Measurements from ENCODE around the gene PIGK. TPM values are rescaled to one million over a fixed set of nuclear protein-coding genes. Genes with fewer than 3 reads are reported as not detected.
A peak's percentile ranks its signal among the peaks of the same experiment; 100 is the strongest.

PIGK gene
- total and polyA plus RNA-seq, 9 donors, result 20.0 to 34.5 (median 23.9) TPM

DNA sequence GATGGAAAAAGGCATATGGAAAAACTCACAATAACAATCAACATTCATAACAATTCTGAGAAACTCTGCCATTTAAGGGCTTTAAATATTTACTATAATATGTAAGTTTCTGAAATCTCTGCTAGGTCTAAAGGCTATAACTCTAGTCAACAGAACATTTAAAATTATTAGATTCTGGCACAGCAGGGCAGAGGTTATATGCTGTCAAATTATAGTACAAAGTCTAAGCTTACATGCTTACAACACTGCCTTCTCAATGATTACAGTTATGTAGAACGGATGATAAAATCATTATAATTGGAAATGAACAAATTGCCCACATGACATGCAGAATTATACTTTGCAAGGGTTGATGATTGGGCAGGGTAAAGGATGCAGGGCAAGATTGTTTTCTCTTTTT, 97.7 kb downstream of the PIGK start:
- no peaks in the 10 kb centered on the region for H3K27me3 ChIP-seq (ENCODE audit: control insufficient read depth, insufficient read depth, low read length)
- H3K27ac ChIP-seq (ENCODE audit: low read length), result no peak overlapping the region
- no peaks in the 10 kb centered on the region for H3K9me3 ChIP-seq (replicated peaks; ENCODE audit: control insufficient read depth, low read depth, low read length)
- no peak for DNase-seq
- no peaks in the 10 kb centered on the region for H3K36me3 ChIP-seq (ENCODE audit: control insufficient read depth, insufficient read depth, low read length)
- no CpG with 5 or more reads among the region's 1 CpG for WGBS (ENCODE audit: insufficient coverage)
- H3K4me1 ChIP-seq (ENCODE audit: control insufficient read depth, insufficient read depth, low read length), result no peaks in the 10 kb centered on the region
- no peak overlapping the region for H3K4me3 ChIP-seq (ENCODE audit: low read length)

DNA sequence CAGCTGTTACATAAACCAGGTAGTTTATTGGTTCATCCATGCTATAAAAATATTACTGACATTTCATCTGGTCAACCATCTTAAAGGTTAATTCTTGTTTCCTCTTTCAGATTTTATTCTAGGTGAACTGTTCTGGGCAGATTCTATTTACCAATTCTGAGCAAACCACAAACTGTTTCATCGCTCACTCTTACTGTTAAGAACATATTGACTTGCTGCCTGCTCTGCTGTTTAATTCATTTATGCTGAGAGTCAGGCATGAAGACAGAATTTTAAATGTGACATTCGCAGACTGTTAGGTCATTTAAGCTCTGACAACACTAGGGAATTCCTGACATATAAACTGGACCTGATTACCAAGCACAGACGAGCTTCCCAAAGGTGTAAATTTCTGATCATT, 98.3 kb downstream of the PIGK start:
- DNase-seq, result peak; percentile 54
- Histone ChIP-seq H3K27ac (ENCODE audit: low read length) (no peak overlapping the region), H3K4me1 (ENCODE audit: control insufficient read depth, insufficient read depth, low read length) (no peaks in the 10 kb centered on the region), H3K9me3 (replicated peaks; ENCODE audit: control insufficient read depth, low read depth, low read length) (no peaks in the 10 kb centered on the region), H3K4me3 (ENCODE audit: low read length) (no peak overlapping the region), H3K36me3 (ENCODE audit: control insufficient read depth, insufficient read depth, low read length) (no peaks in the 10 kb centered on the region), H3K27me3 (ENCODE audit: control insufficient read depth, insufficient read depth, low read length) (no peaks in the 10 kb centered on the region)
- 67% methylated on average over 1 of the region's 3 CpGs for WGBS (ENCODE audit: insufficient coverage)

DNA sequence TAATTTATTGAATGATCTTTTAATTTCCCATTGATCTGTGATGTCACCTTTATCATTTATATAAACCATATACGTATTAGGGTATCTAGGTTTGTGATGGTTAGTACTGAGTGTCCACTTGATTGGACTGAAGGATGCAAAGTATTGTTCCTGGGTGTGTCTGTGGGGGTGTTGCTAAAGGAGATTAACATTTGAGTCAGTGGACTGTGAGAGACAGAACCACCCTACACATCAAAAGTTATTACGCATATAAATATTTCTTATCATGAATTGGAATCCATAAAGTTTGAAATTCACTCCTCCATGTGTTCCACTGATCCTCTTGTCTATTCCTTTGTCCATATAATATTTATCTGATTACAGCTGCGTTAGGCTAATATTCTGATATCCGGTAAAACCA, 100.5 kb downstream of the PIGK start:
- no CpG with 5 or more reads among the region's 4 CpGs for WGBS (ENCODE audit: insufficient coverage)
- Histone ChIP-seq H3K27ac (ENCODE audit: low read length) (no peak overlapping the region), H3K4me1 (ENCODE audit: control insufficient read depth, insufficient read depth, low read length) (no peaks in the 10 kb centered on the region), H3K27me3 (ENCODE audit: control insufficient read depth, insufficient read depth, low read length) (no peaks in the 10 kb centered on the region), H3K9me3 (replicated peaks; ENCODE audit: control insufficient read depth, low read depth, low read length) (no peaks in the 10 kb centered on the region), H3K4me3 (ENCODE audit: low read length) (no peak overlapping the region), H3K36me3 (ENCODE audit: control insufficient read depth, insufficient read depth, low read length) (no peaks in the 10 kb centered on the region)
- DNase-seq, result no peak

DNA sequence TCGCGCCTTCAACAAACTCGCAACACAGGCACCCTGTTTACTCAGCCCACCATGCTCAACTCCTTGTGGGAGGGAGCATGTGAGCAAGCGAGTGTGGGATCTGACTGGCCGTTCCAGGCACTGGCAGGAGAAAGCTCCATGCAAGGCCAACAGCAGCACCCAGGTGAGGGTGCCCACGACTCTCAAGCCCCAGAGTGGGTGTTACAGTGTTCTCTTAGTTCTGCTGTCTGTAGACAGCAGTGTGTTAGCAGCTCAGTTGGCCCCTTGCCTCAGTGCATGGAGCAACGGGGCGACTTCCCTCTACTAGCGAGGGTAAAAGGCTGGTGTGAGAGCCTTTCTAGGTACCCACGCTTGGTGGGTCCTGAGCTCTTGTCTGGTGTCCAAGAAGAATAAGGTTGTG, 114.6 kb downstream of the PIGK start:
- Histone ChIP-seq H3K4me1 (ENCODE audit: control insufficient read depth, insufficient read depth, low read length) (no peaks in the 10 kb centered on the region), H3K9me3 (replicated peaks; ENCODE audit: control insufficient read depth, low read depth, low read length) (no peaks in the 10 kb centered on the region), H3K4me3 (ENCODE audit: low read length) (no peak overlapping the region), H3K27me3 (ENCODE audit: control insufficient read depth, insufficient read depth, low read length) (no peaks in the 10 kb centered on the region), H3K36me3 (ENCODE audit: control insufficient read depth, insufficient read depth, low read length) (no peaks in the 10 kb centered on the region), H3K27ac (ENCODE audit: low read length) (no peak overlapping the region)
- DNase-seq, result no peak
- 93% methylated on average over 5 of the region's 10 CpGs for WGBS (ENCODE audit: insufficient coverage)

DNA sequence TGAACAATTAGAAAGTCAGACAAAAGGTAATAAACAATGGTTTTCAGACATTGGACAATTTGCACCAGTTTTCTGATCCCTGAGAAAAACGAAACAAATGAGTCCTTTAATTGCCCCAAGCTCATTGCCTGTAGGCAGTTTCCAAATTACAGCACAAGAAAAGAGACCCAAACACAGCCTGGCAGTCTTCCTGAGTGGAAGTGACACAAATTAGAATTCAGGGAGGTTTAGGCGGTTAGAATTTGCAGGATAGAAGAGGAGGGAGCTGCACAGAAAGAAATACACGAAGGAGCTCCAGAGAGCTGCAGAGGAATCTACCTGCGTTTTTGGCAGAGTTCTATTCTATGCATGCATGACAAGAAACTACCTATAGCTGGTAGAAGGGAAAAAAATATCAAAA, 115.7 kb downstream of the PIGK start:
- H3K9me3 ChIP-seq (replicated peaks; ENCODE audit: control insufficient read depth, low read depth, low read length), result no peaks in the 10 kb centered on the region
- no CpG with 5 or more reads among the region's 4 CpGs for WGBS (ENCODE audit: insufficient coverage)
- no peaks in the 10 kb centered on the region for H3K27me3 ChIP-seq (ENCODE audit: control insufficient read depth, insufficient read depth, low read length)
- H3K4me3 ChIP-seq (ENCODE audit: low read length), result no peak overlapping the region
- H3K36me3 ChIP-seq (ENCODE audit: control insufficient read depth, insufficient read depth, low read length), result no peaks in the 10 kb centered on the region
- no peaks in the 10 kb centered on the region for H3K4me1 ChIP-seq (ENCODE audit: control insufficient read depth, insufficient read depth, low read length)
- DNase-seq, result no peak
- no peak overlapping the region for H3K27ac ChIP-seq (ENCODE audit: low read length)

DNA sequence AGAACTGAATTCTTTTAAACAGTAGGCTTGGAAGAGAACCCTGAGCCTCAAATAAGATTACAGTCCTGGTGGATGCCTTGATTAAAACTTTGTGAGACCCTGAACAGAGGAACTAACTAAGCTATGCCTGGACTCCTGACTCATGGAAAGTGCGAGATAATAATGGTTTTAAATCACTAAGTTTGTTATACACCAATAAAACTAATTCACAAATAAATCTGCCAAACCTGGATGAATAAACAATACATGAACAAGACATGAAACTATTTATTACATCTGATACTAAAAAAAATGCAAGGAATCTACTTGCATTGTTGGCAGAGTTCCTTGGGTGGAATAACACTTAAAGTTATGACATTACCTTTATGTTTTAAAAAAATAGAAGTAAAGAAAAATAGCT, 118.4 kb downstream of the PIGK start:
- no peak for DNase-seq
- Histone ChIP-seq H3K27ac (ENCODE audit: low read length) (no peak overlapping the region), H3K27me3 (ENCODE audit: control insufficient read depth, insufficient read depth, low read length) (no peaks in the 10 kb centered on the region), H3K4me1 (ENCODE audit: control insufficient read depth, insufficient read depth, low read length) (no peaks in the 10 kb centered on the region), H3K4me3 (ENCODE audit: low read length) (no peak overlapping the region), H3K9me3 (replicated peaks; ENCODE audit: control insufficient read depth, low read depth, low read length) (no peaks in the 10 kb centered on the region), H3K36me3 (ENCODE audit: control insufficient read depth, insufficient read depth, low read length) (no peaks in the 10 kb centered on the region)
- WGBS (ENCODE audit: insufficient coverage), result no CpG with 5 or more reads among the region's 1 CpG

DNA sequence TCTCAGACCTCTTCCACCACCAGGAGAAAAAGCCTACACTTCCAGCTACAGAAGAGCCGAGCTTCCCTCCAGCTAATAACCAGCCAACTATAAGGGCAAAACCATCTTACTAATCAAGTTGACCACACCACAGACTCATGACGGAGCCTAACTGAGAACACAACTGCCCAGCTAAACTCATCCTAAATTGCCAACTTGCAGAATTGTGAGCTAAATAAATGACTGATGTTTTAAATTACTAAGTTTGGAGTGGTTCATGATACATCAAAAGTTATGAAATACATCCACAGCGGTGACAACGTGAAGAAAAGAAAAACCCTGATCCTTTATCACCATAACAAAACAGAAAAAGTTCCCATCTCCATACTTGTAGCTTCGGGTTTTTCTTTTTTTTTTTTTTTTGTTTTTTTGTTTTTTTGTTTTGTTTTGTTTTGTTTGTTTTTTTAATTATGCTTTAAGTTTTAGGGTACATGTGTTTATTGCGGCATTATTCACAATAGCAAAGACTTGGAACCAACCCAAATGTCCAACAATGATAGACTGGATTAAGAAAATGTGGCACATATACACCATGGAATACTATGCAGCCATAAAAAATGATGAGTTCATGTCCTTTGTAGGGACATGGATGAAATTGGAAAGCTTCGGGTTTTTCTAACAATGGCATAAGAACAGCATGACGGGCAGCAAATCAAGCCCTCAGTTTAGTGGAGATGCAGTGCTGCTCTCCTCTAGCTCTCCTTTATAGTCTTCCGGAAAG, 122.6 kb downstream of the PIGK start:
- Histone ChIP-seq H3K4me1 (ENCODE audit: control insufficient read depth, insufficient read depth, low read length) (peaks cover 2% of the 10 kb centered on the region), H3K36me3 (ENCODE audit: control insufficient read depth, insufficient read depth, low read length) (no peaks in the 10 kb centered on the region), H3K4me3 (ENCODE audit: low read length) (no peak overlapping the region), H3K27ac (ENCODE audit: low read length) (no peak overlapping the region), H3K9me3 (replicated peaks; ENCODE audit: control insufficient read depth, low read depth, low read length) (no peaks in the 10 kb centered on the region), H3K27me3 (ENCODE audit: control insufficient read depth, insufficient read depth, low read length) (no peaks in the 10 kb centered on the region)
- WGBS (ENCODE audit: insufficient coverage), result 89% methylated on average over 4 of the region's 9 CpGs
- DNase-seq, result no peak

DNA sequence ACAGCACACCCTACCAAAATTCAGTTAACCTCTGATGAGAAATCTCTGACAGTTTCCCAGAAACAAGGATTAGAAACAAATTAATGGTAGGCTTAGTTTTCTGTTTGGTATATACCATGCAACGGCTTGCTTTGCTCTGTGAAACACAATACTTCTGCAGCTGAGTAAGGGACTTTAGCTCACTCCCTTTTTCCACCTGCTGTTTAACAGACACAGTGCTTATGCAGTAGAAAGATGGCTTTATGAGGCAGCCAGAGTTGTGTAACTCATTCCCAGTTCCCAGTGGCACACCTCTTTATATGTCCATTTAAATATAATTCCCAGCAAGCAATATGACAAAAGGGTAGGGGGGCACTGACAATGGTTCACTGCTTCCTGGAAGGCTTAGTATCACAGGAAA, 124.0 kb downstream of the PIGK start:
- Histone ChIP-seq H3K27me3 (ENCODE audit: control insufficient read depth, insufficient read depth, low read length) (no peaks in the 10 kb centered on the region), H3K27ac (ENCODE audit: low read length) (no peak overlapping the region), H3K9me3 (replicated peaks; ENCODE audit: control insufficient read depth, low read depth, low read length) (no peaks in the 10 kb centered on the region), H3K36me3 (ENCODE audit: control insufficient read depth, insufficient read depth, low read length) (no peaks in the 10 kb centered on the region), H3K4me3 (ENCODE audit: low read length) (no peak overlapping the region), H3K4me1 (ENCODE audit: control insufficient read depth, insufficient read depth, low read length) (peaks cover 2% of the 10 kb centered on the region)
- no CpG with 5 or more reads among the region's 1 CpG for WGBS (ENCODE audit: insufficient coverage)
- peak; percentile 54 for DNase-seq

DNA sequence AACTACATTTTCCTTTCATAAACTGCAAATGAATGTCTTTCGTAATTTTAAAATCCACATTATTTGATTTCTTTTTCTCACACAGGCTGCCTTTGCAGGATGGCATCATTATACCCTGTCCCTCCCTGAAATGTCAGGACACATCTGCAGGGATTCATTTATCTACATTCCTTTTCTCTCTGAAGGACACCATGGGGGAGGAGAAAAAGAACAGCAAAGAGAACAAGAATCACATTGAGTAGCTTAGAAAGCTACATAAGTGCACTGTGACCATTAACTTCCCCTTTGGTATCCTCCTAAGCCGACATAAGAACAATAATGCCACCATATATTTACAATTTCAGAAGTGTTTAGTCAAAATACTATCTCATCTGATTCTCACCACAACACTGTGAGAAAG, 129.5 kb downstream of the PIGK start:
- Histone ChIP-seq H3K9me3 (replicated peaks; ENCODE audit: control insufficient read depth, low read depth, low read length) (no peaks in the 10 kb centered on the region), H3K4me1 (ENCODE audit: control insufficient read depth, insufficient read depth, low read length) (no peaks in the 10 kb centered on the region), H3K27me3 (ENCODE audit: control insufficient read depth, insufficient read depth, low read length) (no peaks in the 10 kb centered on the region), H3K27ac (ENCODE audit: low read length) (no peak overlapping the region), H3K36me3 (ENCODE audit: control insufficient read depth, insufficient read depth, low read length) (no peaks in the 10 kb centered on the region), H3K4me3 (ENCODE audit: low read length) (no peak overlapping the region)
- DNase-seq, result no peak
- WGBS (ENCODE audit: insufficient coverage), result 80% methylated on average over 1 of the region's 2 CpGs

DNA sequence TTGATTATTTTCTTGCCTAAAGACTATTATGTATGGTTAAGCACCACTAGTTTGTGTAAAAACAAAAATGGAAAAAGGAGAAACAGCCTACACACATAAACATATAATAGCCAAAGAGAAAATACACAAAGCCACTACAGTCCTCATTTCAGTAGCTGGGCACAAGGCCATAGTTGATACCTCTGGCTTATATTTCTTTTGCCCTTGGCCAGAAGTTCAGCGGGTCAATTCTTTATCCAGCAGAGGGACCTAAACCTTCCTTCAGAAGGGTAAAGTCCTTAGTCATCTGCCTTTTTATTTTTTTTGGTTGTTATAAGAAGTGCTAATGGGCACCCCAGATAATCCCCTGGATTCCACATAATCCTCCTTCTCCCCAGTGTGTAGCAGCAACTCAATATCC, 134.1 kb downstream of the PIGK start:
- H3K4me3 ChIP-seq (ENCODE audit: low read length), result no peak overlapping the region
- H3K27me3 ChIP-seq (ENCODE audit: control insufficient read depth, insufficient read depth, low read length), result no peaks in the 10 kb centered on the region
- WGBS (ENCODE audit: insufficient coverage), result no CpG with 5 or more reads among the region's 1 CpG
- H3K27ac ChIP-seq (ENCODE audit: low read length), result no peak overlapping the region
- no peaks in the 10 kb centered on the region for H3K36me3 ChIP-seq (ENCODE audit: control insufficient read depth, insufficient read depth, low read length)
- DNase-seq, result no peak
- no peaks in the 10 kb centered on the region for H3K4me1 ChIP-seq (ENCODE audit: control insufficient read depth, insufficient read depth, low read length)
- no peaks in the 10 kb centered on the region for H3K9me3 ChIP-seq (replicated peaks; ENCODE audit: control insufficient read depth, low read depth, low read length)

DNA sequence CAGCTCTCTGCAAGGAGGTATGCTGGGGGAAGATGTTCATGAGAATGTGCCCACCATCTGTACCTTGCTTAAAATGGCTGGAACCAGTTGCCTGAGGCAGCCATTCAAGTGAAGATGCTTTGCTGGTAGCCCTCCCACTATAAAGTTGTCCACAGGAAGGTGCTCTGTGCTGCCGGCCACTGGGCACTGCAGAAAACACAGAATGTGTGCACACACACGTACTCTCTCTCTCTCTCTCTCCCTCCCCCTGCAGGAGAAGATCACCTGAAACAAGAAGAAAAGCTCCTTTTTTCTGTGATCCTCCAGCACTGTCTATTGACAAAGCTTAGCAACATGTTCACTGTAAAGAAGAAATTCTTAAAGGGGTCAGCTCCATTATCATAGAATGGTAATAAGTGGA, 134.8 kb downstream of the PIGK start:
- H3K9me3 ChIP-seq (replicated peaks; ENCODE audit: control insufficient read depth, low read depth, low read length), result no peaks in the 10 kb centered on the region
- WGBS (ENCODE audit: insufficient coverage), result 80% methylated on average over 1 of the region's 2 CpGs
- H3K27me3 ChIP-seq (ENCODE audit: control insufficient read depth, insufficient read depth, low read length), result no peaks in the 10 kb centered on the region
- no peaks in the 10 kb centered on the region for H3K36me3 ChIP-seq (ENCODE audit: control insufficient read depth, insufficient read depth, low read length)
- H3K4me3 ChIP-seq (ENCODE audit: low read length), result no peak overlapping the region
- H3K27ac ChIP-seq (ENCODE audit: low read length), result no peak overlapping the region
- H3K4me1 ChIP-seq (ENCODE audit: control insufficient read depth, insufficient read depth, low read length), result no peaks in the 10 kb centered on the region
- DNase-seq, result no peak
